Gastroesophageal sphincter (tissue), 3 donors: Measurements from ENCODE around the gene ATP2B2.

Experiments
- EP300 ChIP-seq: sonication (generic); formaldehyde crosslinking; IDR thresholded peaks from one replicate; pipeline ENCODE4 v1.6.1; 2017; ENCODE audit warnings: antibody characterized with exemption, mild to moderate bottlenecking
- POLR2A ChIP-seq, 2 donors: fragments of 450-650 bp; IDR thresholded peaks; one replicate each; pipeline ENCODE4 v1.6.1; 2017; ENCODE audit warnings: antibody characterized with exemption in 2 of 2, mild to moderate bottlenecking in 2 of 2, moderate library complexity in 1 of 2
- POLR2AphosphoS5 ChIP-seq: sonication (generic); formaldehyde crosslinking; IDR thresholded peaks from one replicate; pipeline ENCODE4 v1.6.1; 2017; ENCODE audit warnings: antibody characterized with exemption
- TF ChIP-seq, protein P1 (sequence below), 4 experiments: fragments of 200-600 bp in 2 of 4; fragments of 450-650 bp in 2 of 4; sonication (generic) in 1 of 4; IDR thresholded peaks; one replicate each; pipeline ENCODE4 v1.5.1; 2017 to 2019; ENCODE audit warnings: antibody characterized with exemption in 4 of 4, mild to moderate bottlenecking in 2 of 4, moderate library complexity in 2 of 4

DNA sequence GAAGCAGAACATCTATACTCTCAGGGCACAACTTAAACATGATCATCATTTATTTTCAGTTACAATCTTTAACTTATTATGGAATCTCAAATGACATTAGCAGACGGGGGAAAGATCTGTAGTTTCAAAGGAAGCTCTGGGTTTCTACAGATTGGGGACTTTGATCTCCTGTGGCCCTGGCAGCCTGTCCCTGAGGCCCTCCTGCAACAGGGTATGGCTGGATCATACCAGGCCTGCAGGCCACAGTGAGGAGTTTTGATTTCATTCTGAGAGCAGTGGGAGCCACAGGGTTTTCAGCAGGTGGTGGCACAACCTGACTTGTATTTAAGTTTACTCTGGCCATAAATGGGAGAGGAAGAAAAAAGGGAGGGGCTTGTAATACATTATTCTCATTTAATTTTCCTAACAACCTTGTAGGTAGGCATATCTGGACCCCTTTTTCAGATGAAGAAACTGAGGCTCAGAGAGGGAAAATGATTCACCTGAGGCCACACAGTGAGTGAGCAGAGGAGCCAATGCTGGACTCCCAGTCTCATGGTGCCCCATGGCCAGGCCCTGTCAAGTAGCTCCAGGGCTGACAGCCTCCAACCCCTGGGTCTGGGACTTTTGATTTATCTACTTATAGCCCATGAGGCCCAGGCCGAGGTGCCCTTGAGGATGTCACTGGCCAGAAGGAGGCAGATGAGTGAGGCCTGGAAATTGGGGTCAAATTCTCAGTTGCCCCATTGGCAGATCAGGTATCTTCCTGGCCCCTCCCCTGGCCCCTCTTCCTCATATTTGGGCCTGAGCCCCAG, 71.0 kb downstream of the ATP2B2 start:
- TF ChIP-seq POLR2A (IDR thresholded peaks at IDR 0.05) (no peak), EP300 (no peak), POLR2AphosphoS5 (no peak)
- TF ChIP-seq, protein P1, sequence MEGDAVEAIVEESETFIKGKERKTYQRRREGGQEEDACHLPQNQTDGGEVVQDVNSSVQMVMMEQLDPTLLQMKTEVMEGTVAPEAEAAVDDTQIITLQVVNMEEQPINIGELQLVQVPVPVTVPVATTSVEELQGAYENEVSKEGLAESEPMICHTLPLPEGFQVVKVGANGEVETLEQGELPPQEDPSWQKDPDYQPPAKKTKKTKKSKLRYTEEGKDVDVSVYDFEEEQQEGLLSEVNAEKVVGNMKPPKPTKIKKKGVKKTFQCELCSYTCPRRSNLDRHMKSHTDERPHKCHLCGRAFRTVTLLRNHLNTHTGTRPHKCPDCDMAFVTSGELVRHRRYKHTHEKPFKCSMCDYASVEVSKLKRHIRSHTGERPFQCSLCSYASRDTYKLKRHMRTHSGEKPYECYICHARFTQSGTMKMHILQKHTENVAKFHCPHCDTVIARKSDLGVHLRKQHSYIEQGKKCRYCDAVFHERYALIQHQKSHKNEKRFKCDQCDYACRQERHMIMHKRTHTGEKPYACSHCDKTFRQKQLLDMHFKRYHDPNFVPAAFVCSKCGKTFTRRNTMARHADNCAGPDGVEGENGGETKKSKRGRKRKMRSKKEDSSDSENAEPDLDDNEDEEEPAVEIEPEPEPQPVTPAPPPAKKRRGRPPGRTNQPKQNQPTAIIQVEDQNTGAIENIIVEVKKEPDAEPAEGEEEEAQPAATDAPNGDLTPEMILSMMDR (IDR thresholded peaks at IDR 0.05): no peak
